Hypothalamus (tissue), 51 donors: ENCODE data around the gene SOX6.

ENCODE experiments used
- DNase-seq, 51 donors: peaks; one replicate each; lab custom pipeline; 2025; lab: John Stamatoyannopoulos, UW

SOX6 gene

DNA sequence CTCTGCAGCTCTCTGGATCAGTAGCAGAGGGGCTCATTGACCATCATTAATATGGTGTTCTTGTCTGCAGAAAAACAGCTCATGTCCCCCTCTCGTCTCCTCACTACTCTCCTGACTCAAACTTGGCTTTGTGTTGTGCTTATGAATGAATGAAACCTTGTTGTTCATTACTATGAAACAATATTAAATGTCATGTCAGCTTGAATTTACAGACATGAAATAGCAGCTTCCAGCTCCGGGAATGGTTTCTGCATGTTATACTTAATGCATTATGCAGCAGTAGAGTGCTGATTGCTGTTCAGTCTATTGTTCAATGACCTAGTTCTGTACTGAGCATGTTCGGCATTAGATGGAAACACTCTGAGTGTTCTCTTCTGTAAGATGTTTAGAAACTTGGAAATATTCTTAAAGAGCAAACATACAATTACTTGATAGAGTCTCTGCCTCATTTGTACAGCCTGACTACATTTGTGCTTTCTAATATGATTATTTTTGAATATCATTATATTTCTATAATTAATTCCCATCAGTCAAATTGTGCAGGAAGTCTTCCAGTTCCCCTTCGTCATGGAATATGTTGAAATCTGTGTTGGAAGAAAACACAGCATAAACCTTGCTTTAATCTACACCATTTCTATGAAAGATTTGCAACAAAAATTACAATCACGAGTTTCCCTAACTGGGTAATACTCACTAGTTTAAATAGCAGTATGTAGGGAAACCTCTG is 340.4 kb downstream of the SOX6 start:
- DNase-seq: no peak

DNA sequence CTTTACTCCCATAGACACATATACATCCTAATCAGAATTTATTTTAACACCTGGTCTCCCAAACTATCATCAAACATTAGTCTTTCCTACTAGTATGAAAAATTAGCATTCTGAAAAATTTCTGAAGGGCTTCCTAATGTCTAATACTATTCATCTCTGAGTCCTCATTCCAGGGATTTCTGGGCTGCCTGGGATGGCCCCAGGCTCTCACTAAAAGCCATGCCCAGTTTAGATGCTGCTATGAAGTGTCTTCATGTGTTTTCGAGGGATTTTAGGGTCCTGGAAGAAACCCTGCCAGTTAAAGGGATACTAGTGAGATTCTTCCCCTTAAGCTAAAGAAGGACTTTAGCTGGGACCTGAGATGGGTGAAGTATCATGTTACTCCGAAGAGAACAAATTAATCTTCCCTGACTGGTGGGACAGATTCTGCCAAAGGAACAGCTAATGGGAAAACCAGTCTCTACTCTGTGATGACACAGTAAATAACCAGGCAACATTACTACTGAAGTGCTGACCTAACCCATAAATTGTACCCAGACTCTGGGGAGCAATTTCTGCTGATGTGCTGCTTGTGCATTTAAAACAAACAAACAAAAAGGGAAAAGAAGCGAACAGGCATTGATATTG is 342.6 kb downstream of the SOX6 start:
- DNase-seq: no peak

DNA sequence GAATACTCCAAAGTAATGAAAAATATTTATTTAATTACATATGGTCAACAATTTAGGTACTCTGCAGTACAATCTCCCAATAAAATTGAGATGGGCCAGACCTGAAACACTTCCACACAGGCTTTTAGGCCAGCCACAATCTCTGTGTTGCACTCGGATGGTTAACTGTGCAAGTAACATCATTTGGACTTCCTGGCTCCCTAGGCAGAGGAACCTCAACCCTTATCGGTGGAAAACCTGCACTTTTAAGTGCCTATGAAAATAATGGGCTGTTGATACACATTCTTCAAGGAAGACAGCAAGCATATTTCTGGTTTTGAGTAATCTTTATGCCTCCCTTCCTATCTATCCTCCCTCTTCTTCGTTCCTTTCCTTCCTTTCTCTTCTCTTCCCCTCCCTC is 343.1 kb downstream of the SOX6 start:
- no peak for DNase-seq

DNA sequence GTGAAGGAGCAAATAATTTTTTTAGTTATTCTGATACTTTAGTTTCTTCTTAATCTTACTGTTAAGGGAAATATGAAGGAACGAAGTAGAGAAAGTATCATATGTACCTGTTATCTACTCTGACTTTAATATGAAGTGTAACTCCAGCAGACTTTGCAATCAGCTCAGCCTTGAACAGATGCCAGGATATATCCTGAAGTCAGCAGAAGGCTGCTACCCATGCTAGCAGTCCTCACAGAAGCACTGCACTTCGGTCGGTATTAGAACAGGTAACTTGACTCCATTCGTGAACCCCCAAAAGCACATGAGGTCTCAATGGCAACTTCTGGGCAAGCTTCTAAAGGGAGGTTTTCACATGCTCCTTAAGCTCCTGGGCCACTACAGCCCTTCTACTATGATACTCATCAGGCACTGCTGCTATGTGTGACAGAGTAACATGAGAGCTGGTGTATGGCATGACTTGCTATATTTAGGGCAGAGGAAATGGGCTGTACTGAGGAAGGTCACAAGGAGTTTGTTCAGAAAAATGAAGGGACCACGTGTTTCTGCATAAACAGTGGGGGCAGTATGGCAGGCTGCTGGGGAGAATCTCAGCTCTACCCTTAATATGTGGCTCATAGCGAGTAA is 344.1 kb downstream of the SOX6 start:
- DNase-seq: no peak

DNA sequence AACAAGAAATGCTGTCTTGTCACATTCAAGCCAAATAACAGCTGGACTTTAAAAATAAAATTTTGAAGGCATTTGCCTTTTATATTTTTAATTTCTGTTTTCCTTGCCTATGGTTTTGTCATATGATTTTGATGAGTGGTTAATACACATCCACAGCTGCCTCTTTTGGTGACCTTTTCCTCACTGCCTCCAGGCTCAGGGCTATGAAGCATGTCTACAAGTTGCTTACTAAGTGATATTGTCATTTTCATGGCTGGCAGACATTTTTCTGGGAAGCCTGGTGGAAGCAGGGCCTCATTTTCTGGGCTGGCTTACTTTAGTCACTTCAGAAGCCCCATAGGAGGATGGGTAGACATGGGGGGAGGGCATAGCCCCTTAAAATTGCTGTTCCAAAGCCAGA is 344.9 kb downstream of the SOX6 start:
- DNase-seq: no peak

DNA sequence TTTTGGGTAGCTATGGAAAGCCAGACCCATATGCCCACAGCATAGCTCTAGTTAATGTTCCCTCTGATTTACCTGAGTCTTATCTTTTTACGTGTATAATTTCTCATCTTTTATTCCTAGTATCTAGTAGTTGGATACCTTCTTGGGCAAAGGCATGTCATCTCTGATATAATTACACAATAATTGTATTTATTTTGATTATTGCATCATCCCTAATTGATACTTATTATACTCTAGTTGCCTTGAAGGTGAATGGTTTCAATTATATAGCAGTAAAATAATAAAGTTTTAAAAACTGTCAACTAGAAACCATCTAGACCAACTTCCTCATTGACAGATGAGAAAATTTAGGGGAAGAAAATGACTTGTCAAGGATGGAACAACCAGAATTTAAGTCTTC is 347.3 kb downstream of the SOX6 start:
- no peak for DNase-seq

DNA sequence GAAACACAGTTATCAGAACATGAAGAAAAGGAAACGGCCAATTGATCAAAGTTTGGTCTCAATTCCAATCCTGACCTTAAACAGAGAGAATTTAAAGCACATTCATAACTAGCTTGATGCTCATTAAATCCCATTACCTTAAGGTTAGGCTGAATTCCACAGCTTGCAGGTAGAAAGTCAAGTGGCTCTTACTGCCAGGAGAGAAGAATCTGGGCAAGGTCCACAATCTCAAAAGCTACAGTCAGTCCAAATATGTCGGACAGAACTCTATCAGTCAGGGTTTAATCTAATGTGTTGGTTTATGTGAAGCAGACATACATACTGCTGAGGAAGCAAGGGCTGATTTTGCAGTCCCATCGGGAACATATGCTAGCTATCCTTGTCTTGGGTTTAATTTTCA is 348.8 kb downstream of the SOX6 start:
- DNase-seq: no peak

DNA sequence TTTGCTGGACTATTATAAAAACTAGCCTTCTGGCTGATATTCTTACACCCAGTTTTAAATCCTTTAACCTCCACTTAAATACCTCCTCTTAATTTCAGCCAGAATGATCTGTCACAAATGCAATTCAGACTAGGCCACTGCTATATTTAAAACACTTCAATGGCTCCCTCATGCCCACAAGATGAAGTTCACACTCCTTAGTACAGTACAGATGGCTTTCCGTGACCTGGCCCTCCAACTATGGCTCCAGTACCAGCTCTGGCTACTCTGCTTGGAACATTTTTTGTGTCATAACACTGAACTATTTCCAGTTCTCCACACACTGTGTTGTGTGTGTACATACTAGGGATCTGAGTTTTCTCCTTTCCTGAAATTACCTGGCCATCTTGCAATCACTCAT is 353.4 kb downstream of the SOX6 start:
- no peak for DNase-seq

DNA sequence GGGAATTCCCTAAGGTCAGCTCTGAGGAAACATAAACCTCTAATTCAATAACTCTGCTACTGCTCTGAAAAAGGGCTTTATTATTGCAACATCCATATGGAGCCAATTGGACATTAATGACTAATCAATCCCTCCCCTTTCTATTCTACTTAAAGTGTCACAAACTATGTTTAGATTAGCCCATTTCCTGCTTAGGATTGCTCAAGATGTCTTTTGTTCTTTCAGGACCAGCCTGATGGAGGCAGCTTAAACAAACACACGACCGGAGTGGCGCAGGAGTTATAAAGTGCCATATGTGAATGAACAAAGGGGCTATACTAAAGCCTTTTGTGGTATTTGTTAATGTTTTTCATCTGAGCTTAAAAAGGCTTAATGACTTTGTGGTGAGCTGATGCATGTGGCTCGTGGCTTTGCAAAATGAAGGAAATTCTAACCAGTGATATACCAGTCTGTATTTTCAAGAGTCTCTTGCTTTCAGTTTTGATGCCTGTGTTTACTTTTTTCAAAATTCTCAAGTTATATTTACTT is 354.4 kb downstream of the SOX6 start:
- no peak for DNase-seq

DNA sequence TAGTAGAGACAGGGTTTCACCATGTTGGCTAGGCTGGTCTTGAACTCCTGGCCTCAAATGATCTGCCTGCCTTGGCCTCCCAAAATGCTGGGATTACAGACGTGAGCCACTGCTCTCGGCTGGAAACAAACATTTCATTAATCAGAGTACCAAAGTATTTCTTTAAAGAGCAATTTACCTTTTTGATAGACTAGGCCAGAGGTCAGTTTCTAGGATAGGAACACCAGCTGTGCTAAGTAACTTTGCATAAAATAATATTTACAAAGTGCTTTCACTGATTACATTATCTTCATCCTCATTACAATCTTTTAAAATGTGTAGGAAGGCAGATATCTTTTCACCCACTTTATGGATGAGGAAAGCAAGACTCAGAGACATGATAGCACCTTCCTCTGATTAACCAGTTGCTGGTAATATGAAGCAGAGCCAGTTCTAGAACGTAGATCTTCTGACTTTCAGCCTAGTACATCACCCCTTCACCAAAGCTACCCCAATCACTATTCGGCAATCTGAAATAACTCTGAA is 355.2 kb downstream of the SOX6 start:
- no peak for DNase-seq

DNA sequence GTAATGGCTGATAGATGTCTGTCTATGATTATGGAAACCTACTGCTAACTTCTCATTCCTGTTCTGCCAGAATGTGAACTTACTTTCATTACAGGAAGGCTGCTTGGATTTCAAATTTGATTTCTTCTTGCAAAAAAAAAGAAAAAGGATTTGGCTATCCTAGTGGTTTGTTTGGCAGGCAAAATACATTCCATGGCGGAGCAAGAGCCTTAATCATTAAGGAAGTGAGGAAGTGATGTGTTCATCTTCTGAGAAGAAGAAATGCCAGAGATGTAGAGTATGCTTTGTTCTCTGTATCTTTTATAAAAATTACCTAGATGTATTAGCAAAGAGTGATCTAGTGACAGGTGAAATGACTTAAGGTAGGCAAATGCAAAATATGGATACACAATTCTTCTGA is 356.3 kb downstream of the SOX6 start:
- no peak for DNase-seq

DNA sequence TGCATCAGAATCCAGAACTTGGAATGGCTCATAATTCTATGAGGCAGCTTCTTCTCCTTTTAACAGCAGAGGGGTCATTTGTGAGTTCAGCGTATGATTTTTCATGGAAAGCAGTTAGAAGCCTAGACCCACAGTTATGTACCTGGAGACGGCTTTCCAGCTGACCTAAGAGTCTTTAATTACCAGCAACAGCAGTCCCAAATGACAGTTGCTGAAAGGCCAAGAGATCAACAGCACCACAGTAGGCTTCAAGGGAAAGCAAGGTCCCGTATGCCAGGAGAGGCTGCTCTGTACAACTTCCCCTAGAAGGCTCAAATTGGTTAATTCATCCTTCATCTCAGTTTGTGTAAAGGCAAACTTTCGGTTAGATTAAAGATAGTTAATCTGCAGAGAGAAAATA is 363.0 kb downstream of the SOX6 start:
- DNase-seq: no peak

DNA sequence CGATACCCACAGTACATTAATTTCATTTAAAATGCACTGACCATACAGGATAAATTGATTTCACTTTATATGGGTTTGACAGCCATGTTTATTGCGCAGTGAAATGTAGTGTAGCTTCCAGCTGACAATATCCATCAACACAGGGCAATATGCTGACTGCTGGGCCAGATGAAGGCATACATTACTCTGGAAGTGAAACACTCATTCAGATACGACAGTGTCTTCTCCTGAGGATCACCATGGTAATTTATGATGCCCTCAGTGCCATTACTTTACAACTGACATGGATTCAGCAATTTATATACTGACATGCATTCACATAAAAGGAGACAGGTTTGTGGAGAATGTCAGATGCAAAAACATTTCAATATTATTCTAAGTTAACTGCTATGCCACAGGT is 365.1 kb downstream of the SOX6 start:
- DNase-seq: no peak

DNA sequence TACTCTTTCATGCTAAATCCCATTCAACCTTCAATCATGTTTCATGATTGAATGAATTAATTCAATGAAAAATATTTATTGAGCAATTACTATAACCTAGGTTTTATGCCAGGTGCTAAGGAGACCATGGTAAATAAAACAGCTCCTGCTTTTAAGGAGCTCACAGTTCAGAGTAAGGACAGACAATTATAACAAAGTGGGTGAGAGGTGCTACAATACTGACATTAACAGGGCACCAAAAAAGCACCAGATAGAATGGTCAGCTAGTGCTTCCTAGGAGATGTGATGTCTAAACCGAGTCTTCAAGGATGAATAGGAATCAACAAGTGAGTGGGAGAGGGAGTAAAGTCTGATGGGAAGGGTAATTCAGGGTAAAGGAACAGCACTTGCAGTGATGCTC is 366.7 kb downstream of the SOX6 start:
- no peak for DNase-seq

DNA sequence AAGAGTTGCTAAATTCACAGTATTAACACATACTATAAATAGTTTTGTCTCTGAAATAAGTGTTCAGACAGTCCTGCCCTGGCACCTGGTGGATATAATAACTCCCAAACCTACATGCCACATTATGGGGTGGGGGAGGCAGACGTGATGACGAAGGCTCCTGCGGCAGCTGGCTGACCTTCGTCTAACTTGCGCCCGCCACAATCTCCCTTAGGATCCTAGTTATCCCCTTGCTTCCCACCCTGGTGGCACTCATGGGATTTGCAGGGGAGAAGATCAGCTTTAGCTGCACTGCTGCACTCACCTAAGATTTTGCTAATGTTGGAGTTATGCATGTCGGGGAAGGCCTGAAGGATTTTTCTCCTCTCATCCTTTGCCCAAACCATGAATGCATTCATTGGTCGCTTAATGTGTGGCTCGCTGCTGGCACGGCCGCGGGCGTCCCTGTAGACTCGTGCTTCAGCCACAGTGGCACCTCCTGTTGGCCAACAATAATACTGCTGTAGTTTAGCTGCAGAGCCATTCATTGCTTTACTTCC is 367.6 kb downstream of the SOX6 start:
- peak in 4 of 51 donors; percentile 0 to 17 (median 2) for DNase-seq

DNA sequence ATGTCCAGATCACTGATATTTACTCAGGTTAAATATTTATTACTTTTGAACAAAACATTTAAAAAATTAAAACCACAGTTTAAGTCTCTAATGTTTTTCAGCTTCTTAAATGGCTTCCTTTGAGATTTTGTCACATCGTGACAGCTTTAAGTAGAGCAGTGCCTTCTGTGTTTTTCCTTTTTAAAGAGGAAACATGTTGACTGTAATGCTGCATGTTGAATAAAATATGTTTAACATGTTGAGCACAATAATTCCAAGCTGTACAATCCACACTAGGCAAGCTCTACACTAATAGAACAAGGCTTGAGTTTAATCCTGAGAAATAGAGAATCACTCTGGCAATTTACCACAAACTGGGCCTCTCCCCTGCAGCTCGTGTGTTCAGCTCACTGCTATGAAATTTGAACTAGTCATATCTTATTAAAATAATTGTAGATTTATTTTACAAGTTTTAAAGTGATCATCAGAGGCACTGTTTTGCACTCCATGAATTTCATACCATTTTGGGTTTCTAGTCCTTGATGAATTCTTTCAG is 368.3 kb downstream of the SOX6 start:
- DNase-seq: no peak

DNA sequence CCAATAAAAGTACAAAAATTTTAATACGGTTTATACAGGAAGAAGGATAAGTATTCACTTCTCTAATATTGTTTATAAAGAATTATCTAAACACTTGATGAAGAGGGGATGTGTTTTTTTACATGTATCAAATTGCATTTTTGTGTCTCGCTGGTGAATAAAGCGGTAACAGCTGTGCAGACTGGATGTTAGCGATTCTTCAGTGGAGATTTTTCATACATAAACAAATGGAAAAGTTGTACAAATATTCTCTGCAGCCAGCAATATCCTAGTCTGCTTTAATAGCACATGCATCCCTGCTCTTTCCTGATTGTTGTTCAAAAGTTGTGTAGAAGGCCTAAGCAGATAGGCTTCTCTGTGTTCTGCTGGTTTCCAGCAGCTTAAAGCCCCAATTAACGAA is 369.3 kb downstream of the SOX6 start:
- DNase-seq: no peak

DNA sequence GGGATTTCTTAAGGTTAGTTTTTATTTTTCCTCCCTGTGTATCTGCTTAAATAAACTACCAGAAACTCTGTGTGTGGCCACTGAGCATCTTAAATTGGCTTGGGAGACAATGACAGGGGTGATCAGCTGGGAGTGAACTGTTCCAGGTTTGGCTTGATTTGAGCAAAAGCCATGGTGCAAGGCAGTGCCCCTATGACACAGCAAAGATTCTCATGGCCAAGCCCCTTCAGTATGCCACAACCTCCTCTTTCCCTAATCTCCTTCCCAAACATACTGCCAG is 370.5 kb downstream of the SOX6 start:
- no peak for DNase-seq

DNA sequence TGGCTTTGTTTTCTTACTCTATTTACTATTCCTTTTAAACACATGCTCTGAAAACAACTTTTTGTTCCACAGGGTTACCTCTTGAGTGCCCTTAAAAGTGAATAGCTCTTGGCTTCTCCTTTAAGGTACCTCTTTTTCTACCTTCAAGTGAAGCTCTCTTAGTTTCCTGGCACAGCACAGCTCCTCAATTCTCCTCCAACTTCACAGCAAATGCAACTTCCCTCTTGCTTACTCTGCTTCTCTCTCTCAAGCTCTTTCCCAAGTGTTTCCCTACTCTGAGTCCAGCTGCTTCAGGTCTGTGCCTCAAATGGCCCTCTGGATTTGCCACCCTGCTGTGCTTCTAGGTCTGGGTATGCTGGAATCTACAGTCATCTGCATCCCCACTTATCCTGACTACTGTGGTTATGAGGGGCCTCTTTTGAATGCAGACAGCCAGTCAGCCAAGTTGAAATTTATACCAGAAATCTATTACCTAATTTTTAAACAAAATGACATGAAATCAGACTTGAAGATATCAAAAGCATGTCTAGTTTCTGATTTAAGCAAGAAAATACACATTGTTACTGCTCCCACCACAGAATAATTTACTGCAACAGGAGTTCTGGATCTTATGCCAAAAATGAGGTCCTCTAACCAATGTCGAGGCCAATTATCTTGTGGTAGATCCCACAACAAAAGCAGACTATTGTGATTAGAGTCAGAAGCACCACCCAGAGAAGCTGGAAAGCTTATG is 371.1 kb downstream of the SOX6 start:
- no peak for DNase-seq

DNA sequence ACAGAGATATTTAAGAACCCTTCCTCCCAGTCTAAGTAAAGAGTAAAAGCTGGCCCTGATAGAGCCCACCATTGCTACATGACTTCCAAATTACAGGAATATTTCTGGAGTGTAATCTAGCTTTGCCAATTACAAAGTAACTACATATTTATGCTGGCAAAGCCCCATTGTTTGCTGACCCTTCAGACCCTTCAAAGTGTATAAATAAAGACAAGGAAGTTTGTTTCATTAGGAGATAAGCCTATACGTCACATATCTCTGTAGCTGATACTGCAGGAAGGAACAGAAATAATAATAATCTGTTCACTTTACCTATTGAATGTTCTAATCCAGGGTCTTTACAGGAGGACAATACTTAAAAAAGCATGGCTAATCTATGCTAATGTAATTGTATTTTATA is 375.1 kb downstream of the SOX6 start:
- no peak for DNase-seq

DNA sequence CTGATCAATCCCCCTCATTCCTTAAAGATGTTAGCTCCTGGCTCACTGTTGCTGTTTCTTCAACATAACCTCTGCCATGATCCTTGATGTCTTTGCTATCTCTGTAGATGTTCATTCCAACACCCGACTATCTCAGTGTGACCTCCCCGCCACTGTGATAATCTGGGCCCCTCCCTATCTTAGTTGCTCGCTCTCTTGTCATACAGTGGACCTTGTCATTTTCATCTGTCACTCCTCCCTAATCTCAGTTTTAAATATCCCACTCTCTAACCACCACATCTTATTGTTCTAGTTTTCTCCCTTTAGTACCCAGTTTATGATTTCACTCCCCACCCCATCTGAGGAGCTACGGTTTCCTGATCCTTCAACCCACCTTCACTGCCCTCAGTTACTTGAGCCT is 379.2 kb downstream of the SOX6 start:
- no peak for DNase-seq
